Keratinocyte (primary cell): ENCODE measurements around the gene SPTBN1.

ENCODE experiments used
- EZH2 ChIP-seq: IDR thresholded peaks from one replicate; pipeline ENCODE4 v1.6.1; 2012; ENCODE audit warnings: inconsistent platforms, mild to moderate bottlenecking, low read length, moderate library complexity
- TF ChIP-seq, protein P1 (sequence below), 3 experiments: IDR thresholded peaks in 1 of 3; conservative IDR thresholded peaks in 1 of 3; optimal IDR thresholded peaks in 1 of 3; 2 replicates in 2 of 3; 3 replicates in 1 of 3; pipeline versions ENCODE3 to v1.5.1; 2011; ENCODE audit warnings: low read length in 3 of 3, mild to moderate bottlenecking in 3 of 3, moderate library complexity in 2 of 3, control low read depth in 1 of 3, inconsistent platforms in 1 of 3; ENCODE audit not compliant: insufficient read depth in 2 of 3; ENCODE audit errors: extremely low read depth in 1 of 3

GRCh38 chr2:54456362-54456611, 160 bp downstream of the SPTBN1 start:
- TF ChIP-seq, protein P1, sequence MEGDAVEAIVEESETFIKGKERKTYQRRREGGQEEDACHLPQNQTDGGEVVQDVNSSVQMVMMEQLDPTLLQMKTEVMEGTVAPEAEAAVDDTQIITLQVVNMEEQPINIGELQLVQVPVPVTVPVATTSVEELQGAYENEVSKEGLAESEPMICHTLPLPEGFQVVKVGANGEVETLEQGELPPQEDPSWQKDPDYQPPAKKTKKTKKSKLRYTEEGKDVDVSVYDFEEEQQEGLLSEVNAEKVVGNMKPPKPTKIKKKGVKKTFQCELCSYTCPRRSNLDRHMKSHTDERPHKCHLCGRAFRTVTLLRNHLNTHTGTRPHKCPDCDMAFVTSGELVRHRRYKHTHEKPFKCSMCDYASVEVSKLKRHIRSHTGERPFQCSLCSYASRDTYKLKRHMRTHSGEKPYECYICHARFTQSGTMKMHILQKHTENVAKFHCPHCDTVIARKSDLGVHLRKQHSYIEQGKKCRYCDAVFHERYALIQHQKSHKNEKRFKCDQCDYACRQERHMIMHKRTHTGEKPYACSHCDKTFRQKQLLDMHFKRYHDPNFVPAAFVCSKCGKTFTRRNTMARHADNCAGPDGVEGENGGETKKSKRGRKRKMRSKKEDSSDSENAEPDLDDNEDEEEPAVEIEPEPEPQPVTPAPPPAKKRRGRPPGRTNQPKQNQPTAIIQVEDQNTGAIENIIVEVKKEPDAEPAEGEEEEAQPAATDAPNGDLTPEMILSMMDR (optimal IDR thresholded peaks at IDR 0.05 in 1 of 3, IDR thresholded peaks at IDR 0.05 in 1 of 3, conservative IDR thresholded peaks at IDR 0.05 in 1 of 3; ENCODE audit: extremely low read depth in 1 of 3, insufficient read depth in 2 of 3, low read length in 3 of 3) = no peak
- TF ChIP-seq EZH2 = no peak
